ENCODE measurements around the gene MSH3. TPM values are rescaled to one million over a fixed set of nuclear protein-coding genes. Genes with fewer than 3 reads are reported as not detected.
"Not testable (repeated sequence)": the region's sequence is repeated elsewhere in the genome, so short reads cannot be mapped to it uniquely, and the experiment has no call there.

MSH3 gene
- total RNA-seq, 1 donor from 2014 or later, result 16.3 TPM

GRCh38 chr5:80884929-80885328 lies 230.5 kb downstream of the MSH3 start:
- DNase-seq (ENCODE audit: low spot score), result no peak

DNA sequence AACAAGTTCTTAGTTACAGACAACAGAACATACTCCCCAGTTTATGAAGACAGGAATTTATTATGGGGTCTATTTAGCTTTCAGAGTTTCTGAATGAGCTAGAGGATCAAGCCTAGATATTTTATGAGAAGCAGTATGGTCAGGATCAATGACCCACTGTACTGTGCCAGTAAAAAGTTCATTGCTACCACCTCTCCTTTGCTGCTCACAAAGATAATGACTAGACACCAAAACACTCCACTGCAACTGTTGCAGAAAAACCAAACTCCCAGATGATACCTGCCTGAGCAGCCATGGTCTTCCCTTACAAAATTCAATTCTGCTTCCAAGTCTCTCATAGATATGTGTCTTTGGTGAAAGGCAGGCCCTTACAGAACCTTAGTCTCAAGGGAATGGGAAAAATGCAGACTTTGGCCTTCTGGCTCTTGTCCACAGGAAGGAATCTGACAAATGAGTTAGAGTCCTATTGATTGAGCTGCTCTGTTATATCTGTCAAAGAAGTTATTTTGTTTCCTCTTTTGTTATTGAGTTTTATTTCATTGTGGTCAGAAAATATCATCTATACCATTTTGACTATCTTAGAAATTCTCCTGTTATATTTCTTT lies 231.0 kb downstream of the MSH3 start:
- DNase-seq (ENCODE audit: low spot score), result no peak

DNA sequence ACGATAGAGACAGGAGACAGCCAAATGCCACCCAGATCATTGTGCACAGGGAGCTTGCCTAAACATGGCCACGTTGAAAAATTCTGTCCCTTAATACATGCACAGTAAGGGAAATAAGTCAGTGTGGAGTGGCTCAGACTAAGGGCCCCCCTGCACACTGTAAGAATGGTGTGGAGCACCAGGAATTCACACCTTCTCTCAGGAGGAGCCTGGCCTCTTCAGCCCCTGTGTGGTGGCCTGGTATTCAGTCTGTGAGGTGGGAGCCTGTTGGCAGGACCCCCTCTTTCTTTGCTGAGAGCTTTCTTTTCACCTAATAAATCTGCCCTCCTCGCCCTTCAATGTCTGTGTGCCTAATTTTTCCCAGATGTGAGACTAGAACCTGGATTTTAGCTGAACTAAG lies 239.6 kb downstream of the MSH3 start:
- no peak for DNase-seq (ENCODE audit: low spot score)

GRCh38 chr5:80895523-80895922 lies 241.1 kb downstream of the MSH3 start:
- DNase-seq (ENCODE audit: low spot score), result no peak

DNA sequence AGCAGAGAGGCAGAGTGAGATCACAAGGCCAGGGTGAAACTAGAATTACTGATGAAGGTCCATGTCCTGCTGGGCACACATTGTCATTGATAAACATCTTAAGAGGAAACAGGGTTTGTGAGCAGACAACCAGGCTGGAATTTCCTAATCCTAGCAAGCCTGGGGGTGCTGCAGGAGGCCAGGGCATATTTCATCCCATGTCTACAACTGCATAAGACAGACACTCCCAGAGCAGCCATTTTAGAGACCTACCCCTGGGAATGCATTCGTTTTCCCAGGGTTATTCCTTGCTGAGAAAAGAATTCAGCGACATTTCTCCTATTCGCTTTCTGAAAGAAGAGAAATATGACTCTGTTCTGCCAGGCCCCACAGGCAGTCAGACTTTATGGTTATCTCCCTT lies 248.2 kb downstream of the MSH3 start:
- DNase-seq (ENCODE audit: low spot score), result not testable (repeated sequence)

DNA sequence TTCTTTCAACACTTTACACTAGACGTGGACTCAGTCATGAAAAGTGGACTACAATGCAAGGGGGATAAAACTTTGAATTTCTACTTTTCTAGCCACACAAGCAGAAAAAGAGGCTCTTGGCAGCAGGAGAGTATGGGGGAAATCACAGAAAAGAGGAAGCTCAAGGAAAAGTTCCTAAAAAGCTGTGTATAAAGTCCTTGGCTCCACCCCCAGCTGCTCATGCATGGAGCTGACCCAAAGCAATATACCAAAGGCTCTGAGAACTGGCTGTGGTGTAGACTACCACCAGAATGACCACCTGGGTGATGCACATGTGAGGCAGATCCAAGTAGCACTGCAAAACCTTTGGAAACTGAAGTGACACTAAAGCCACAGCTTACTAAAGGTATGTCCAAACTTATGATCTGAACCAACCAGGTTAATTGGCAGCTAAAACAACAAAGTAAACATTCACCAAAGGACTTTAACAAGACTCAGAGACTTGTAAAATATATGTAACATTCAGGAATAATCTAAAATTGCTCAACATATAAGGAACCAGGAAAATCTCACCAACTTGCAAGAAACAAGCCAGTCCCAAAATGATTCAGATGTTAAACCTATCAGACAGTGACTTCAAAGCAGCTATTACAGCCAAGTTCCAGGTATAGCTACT lies 250.2 kb downstream of the MSH3 start:
- DNase-seq (ENCODE audit: low spot score), result no peak

DNA sequence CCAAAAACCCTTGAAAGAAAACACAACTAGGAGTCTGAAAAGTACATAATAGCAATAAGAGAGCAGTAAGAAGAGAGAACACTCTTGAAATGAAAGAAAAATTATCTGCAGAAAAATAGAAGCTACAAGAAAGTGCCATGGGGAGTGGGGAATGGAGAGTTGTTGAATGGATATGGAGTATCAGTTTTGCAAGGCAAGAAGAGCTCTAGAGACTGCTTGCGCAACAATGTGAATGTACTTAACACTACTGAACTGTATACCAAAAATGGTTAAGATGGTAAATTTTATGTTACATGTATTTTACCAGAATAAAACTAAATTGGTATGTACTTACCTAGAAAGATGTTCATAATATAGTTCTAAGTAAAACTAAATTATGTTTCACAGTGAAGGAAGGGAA lies 251.0 kb downstream of the MSH3 start:
- DNase-seq (ENCODE audit: low spot score), result no peak

DNA sequence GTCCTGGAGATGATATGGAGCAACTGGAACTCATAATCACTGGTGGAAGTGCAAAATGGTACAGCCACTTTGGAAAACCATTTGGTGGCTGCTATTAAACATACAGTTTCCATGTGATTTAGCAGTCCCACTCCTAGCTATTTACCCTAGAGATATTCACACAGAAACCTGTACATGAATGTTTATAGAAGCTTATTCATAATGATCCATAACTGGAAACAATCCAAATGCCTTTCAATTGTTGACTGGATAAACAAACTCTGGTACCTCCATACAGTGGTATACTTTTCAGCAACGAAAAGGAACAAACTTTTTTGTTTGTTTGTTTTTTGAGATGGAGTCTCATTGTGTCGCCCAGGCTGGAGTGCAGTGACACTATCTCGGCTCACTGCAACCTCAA lies 258.0 kb downstream of the MSH3 start:
- DNase-seq (ENCODE audit: low spot score), result no peak

DNA sequence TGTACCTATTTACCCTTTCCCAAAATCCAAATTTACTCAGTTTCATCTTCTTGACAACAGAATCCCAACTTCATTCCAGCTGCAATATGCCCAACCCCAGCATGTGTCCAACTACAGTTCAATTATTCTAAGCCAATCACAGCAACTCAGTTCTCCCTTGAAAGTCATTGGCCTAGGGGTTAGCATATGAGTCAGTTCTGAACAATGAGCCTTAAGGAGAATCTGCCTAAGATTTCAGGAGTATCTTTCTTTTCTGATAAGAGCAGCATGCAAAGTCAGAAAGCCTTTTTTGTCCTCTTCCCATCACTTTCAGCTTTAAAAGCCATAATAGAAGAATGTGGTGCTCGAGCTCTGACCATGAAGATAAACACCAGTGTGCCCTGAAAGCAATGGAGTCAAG lies 261.3 kb downstream of the MSH3 start:
- DNase-seq (ENCODE audit: low spot score), result no peak

DNA sequence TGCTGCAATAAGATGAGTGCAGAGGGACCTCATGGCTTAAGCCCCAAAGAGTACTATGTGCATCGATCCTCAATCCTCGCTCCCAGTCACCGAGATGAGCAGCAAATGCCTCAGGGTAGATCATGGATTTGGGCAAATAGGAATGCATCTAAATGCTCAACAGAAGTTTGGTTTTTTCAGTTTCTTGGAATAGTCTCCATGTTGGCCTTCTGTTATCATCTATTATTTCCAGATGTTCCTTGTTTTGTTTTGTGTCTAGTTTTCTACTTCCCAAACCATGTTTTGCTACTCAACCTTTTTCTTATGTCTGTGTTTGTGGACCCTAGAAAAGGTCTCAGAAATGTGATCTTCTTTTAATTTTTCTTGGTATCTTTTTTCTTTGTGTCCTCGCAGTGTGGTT lies 262.2 kb downstream of the MSH3 start:
- DNase-seq (ENCODE audit: low spot score), result no peak

DNA sequence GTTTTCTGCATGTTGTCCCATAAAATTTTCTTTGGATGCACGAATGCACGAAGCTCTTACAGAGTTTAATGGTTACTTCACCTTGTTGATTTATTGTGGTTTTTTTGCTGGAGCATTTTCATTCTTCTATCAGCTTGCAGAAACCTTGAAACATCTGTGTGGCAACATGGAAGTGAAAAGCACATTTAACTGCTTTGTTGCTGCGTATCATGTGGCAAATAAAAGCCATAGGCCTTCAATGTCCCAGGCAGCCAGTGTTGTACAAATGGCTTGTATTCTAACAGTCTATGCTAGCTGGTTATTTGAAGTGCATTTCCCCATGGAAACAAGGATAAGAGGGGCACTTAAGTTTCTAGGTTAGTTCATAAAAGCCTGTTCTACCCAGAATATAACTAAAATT lies 263.2 kb downstream of the MSH3 start:
- no peak for DNase-seq (ENCODE audit: low spot score)

DNA sequence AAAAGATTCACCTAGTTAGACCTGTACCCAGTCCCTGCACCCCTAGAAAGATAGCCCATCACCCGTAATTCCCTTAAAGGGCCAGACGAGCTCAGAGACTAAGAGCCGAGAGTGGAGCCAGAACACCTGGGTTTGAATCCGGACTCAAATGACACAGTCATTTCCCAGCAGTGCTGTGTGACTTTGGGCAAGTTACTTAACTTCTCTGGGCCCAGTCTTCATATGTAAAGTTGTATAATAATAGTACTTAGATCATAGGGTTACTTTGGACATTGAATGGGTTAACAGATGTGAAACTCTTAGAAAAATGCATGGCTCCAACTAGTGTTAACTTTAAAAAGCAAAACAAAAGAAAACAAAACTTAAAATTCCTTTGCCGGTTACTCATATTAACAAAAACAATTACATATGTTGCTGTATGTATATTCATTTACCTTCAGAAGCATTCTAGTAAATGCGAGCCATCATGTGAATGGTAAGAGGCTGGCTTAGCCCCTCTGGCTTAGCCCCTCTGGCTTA lies 265.3 kb downstream of the MSH3 start:
- no peak for DNase-seq (ENCODE audit: low spot score)

DNA sequence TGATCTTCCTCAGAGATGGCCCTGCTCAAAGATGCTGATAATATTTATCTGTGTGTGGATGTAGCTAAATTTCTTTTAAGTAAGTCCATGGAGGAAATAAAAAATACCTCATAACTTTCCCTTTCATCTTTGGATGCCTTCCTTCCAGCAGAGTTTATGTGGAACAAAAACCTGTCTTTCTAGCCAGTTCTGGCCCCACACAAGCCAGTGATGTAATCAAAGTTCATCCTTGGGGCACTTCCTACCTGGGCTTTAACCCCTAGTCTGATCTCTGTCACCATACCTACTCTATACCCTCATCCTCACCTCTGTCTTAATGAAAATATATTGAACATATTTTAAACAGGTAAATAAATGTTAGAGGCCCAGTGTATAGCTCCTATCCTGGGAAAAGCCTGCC lies 265.9 kb downstream of the MSH3 start:
- DNase-seq (ENCODE audit: low spot score), result no peak

- DNase-seq (ENCODE audit: low spot score), result no peak
Measured at GRCh38 chr5:80921026-80921425, 266.6 kb downstream of the MSH3 start.

- no peak for DNase-seq (ENCODE audit: low spot score)
Measured at GRCh38 chr5:80925931-80926330, 271.5 kb downstream of the MSH3 start.

Other genes with a start within 250 kb of the MSH3 start
- 37.6 TPM for gene ZFYVE16, start 246.6 kb upstream of the MSH3 start, total RNA-seq
- gene FAM151B, start 166.6 kb upstream of the MSH3 start, total RNA-seq, result 4.0 TPM
- 0.10 TPM for gene ANKRD34B, start 84.4 kb upstream of the MSH3 start, total RNA-seq
- gene DHFR, start 331 bp downstream of the MSH3 start, total RNA-seq, result 8.9 TPM